M059J (cell line): ENCODE results near the gene ACBD6. TPM values are rescaled to one million over a fixed set of nuclear protein-coding genes. Genes with fewer than 3 reads are reported as not detected.
A peak's percentile ranks its signal among the peaks of the same experiment; 100 is the strongest.

Experiments used
- DNase-seq: peaks from one replicate; pipeline ENCODE4 v3.0.0-alpha.2; 2012; ENCODE audit warnings: low read depth
- total RNA-seq: library from RNA; depleted of rRNA; stranded (reverse); fragments of >200 nt; shearing (Covaris generic); gene quantifications from 2 replicates; pipeline ENCODE4 v1.2.3, GENCODE V29; 2014

ACBD6 gene
- total RNA-seq, 1 experiment from 2014 or later: 76.2 TPM

GRCh38 chr1:180270530-180271271 is 231.7 kb downstream of the ACBD6 start:
- DNase-seq: no peak

DNA sequence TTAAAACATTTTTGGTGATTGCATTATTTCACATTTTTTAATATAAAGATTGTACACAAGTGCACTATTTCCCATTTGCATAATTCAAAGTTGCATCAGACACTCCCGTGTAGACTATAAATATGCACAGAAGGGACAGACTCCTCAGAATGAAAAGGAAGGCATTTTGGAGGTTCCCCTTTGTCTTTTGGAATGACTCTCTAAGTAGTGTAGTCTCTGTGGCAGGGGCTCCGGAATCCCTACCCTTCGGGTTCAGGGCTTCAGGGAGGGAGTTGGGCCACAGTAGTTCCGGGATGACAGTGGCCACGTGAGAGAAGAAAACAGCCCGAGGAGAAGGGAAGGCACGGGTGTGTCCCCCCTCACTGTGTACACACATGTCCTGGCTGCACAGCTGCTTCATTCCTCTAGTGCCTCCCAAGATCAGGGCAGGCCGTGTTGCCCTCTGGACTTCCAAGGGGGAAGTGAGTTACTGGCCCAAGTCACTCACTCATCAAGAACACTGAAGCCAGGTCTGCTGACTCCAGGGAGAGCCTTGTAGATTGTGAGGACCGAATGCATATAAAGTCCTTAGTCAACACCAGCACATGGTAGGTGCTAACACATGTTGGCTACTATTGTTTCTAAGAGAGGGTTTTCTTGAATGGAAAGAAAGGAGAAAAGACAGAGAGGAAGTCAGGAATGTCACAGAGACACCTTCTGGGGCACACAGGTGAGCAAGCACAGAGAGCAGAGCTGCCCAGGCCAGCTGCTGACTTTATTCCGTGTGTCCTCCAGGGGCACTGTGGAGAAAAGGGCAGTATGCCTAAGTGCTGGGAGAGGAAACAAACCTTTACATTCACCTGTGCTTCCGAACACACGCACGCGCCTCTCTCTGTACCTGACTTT is 232.5 kb downstream of the ACBD6 start:
- no peak for DNase-seq

GRCh38 chr1:180268556-180269075 is 233.8 kb downstream of the ACBD6 start:
- DNase-seq: no peak

GRCh38 chr1:180267761-180268555 is 234.4 kb downstream of the ACBD6 start:
- no peak for DNase-seq

DNA sequence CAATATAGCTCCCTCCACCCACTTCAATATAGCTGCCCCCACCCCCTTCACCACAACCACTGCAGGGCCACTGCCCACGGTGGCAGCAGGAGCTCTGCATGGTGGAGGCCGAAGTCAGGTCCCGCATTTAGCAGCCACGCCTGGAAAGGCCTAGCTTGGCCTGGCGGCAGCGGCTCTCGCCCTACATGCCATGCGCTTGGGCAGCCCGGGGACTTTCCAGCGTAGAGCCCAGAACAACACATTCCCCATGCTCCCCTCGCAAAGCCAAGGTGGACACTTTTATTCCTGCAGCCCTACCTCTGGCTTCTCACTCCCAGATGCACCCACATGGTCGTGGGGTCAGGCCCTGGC is 235.2 kb downstream of the ACBD6 start:
- no peak for DNase-seq

GRCh38 chr1:180266275-180267210 is 235.8 kb downstream of the ACBD6 start:
- DNase-seq: no peak

- DNase-seq: no peak
Observed at GRCh38 chr1:180265871-180266270, 236.5 kb downstream of the ACBD6 start.

- DNase-seq: no peak
Observed at GRCh38 chr1:180265201-180265600, 237.2 kb downstream of the ACBD6 start.

DNA sequence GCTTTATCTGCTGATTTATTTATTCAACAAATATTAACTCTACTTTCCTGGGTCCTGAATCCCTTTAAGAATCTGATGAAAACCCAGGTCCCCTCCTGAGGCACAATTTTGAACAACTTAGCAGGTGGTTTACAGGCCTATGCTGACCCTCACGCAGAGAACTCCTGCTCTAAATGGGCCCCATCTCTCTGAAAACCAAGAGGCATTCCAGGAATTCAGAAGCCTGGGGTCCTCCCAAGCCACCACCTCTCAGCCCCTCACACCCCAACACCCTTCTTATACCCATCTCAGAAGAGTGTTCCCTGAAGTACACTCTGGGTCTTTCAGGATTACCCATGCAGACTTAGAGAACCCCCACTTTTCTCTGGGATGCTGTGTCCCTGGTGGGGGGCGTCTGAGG is 237.8 kb downstream of the ACBD6 start:
- no peak for DNase-seq

DNA sequence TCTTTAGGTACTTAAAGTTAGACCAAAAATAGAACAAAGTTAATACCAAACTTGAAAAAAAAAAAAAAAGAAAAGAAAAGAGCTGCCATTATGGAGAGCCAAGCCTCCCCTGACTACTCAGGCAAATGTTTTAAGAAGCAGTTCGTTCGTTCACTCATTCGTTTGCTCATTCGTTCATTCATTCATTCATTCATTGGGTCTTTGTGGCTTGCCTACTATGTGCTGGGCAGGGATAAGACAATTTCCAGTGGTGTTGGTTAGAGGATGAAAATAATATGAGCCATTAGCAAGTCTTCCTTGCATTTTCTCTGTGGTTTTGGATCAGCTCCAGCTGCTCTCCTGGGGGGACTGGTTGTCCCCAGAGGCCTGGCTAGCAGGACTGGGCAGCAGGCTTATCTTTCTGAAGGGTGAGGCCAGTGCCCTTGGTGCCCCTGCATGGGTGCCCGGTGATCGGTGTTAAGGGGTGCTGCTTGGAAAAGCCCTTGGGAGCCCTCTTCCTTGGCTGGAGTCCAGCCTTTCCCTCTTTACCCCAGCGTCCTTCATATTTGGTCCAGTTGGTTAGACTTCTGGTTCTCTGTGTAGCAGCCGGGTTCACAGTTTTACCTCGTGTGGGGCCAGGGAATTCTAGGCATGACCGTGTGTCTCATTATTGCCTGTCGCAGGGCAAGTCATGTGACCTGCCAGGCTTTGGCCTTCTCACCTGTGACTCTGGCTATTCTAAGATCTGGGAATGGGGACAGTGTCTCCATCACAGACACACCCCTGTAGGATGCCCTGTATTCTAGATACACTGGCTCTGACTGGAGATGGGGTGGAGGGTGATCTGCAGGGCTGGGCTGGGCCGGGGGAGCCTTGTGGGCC is 239.5 kb downstream of the ACBD6 start:
- DNase-seq: peak; percentile 75

DNA sequence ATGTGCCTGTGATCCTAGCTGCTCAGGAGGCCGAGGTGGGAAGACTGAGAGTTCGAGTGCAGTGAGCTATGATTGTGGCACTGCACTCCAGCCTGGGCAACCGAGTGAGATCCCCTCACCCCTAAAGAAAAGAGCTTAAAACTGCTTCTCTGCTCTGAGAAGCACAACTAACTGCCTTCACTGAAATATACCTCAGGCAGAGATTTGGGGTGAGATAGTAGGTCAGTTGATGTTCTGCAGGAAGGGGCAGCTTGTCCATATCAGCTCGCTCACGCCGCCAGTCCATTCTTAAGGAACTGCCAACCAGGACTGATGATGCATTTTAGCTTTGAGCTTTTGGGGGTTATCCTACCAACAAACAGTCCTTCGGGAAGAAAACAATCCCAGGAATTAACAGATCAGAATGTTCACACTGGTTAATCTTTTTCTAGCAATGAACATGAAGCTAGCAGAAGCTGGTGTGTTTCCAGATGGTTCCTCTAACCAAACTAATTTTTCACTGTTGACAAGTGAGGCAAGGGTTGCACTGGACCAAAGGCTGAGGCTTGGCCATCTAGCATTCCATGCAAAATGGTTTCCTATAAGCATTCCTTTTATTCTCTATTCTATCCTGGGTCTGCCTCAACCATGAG is 240.7 kb downstream of the ACBD6 start:
- no peak for DNase-seq

DNA sequence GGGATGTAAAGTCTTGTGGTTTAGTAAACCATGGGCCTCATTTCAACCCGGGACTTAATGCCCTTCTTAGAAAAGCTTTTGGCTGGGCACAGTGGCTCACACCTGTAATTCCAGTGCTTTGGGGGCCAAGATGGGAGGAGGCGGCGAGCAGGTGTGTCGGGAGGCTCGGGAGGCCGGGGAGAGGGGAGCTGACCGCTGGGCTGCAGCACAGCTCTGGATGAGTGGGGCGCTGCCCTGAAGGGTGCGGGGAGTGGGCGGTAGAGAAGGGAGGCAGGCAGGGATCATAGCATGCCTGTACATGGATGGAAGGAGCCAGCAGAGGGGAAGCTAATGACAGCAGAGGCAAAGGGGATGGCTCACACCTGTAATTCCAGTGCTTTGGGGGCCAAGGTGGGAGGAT is 241.3 kb downstream of the ACBD6 start:
- no peak for DNase-seq

DNA sequence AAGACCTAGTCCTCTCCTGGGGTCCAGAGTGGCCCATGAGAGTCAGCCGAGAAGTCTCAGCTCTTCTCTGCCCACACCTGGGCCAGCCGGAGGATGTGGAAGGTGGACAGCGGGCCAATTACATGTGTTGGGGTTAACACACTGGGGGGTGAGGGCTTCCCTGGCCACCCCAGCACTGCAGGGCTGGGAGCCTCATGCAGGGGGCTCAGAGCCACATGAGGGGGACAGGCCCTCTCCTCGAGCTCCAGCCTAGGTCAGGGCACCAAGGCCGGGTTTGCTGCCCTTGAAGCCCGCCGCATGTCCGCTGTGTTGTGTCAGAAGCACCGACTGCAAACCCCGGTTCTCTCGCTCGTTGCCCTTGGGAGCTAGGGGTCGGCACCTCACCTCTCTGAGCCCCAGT is 241.8 kb downstream of the ACBD6 start:
- DNase-seq: no peak

DNA sequence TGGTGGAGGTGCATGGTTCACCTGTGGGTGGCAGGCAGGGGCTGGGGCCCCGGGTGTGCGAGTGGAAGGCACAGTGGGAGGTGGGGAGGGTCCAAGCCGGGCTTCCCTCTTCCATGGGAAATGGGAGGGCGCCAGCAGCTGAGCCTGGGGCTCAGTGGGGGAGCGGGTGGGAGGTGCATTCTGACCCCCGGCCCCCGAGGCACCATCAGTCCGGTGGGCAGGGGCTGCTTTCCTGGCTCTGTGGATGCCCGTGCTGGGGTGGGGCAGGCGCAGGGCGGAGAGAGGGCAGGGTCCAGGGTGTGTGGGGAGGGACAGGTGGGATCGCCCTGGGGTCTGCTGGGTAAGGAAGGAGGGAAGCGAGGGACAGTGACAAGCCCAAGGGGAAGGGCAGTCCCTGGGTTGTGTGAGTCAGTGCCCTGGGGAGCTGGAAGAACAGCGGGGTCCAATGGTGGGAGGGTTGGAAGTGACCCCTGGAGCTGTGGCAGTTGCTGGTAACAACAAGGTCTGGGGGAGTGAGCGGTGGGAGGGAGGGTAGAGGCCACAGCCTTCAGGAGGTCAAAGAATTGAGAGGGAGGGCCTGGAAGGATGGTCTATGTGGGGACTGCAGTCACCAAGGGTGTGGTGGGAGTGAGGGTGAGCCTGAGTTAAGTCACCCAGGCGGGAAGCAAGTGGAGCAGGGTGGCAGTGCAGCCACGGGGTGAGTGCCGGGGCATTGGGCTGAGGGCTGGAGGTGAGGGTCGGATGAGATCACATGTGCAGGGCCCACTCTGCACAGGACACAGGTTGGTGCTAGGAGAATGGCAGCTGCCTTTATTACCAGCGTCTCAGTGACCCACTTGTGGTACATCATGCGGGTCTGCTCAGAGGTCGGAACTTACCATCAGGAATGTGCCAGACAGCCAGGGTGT is 242.7 kb downstream of the ACBD6 start:
- DNase-seq: no peak

DNA sequence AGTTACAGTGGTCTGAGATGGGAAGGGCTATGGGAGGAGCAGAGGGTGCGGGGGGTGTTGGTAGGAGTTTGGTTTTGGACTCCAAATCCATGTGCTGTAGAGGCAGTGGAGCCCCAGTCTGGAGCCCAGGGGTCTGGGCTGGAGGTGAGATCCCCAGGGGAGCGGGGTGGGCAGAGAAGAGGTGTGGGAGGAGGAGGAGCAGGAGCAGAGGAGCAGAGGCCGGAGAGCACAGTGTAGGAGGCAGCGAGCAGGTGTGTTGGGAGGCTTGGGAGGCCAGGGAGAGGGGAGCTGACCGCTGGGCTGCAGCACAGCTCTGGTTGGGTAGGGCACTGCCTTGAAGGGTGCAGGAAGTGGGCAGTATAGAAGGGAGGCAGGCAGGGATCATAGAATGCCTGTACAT is 243.4 kb downstream of the ACBD6 start:
- DNase-seq: no peak

DNA sequence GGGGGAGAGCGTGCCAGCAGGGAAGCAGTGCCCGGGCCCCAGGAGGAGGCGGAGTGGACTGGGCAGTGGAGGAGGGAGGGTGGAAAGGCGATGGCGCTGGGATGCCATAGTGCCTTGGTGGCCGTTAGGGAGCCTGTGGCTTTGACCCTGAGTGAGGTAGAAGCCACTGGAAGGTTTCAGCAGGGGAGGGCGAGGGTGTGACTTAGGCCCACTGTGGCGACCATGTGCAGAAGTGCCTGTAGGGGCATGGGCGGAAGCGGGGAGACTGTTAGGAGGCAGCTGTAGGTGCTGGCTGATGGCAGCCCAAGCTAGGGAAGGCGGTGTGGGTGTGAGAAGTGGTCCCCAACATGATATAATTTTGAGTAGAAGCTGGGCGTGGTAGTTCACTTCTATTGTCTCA is 244.1 kb downstream of the ACBD6 start:
- DNase-seq: no peak

GRCh38 chr1:180257486-180257885 is 244.9 kb downstream of the ACBD6 start:
- DNase-seq: no peak

- DNase-seq: no peak
Observed at GRCh38 chr1:180257028-180257386, 245.4 kb downstream of the ACBD6 start.
